Stomach (tissue), 4 donors: Measurements from ENCODE around the gene HAO2.

Source experiments
- POLR2A ChIP-seq, 4 donors: fragments of 450-650 bp; IDR thresholded peaks; one replicate each; pipeline ENCODE4 v1.6.1; 2016; ENCODE audit warnings: antibody characterized with exemption in 4 of 4, control low read depth in 2 of 4, mild to moderate bottlenecking in 1 of 4, moderate library complexity in 1 of 4
- TF ChIP-seq, protein P1 (sequence below), 7 experiments: fragments of 450-650 bp in 4 of 7; fragments of 200-600 bp in 3 of 7; sonication (generic) in 3 of 7; IDR thresholded peaks; one replicate each; pipeline ENCODE4 v1.5.1; 2016 to 2019; ENCODE audit warnings: antibody characterized with exemption in 7 of 7, control low read depth in 2 of 7, mild to moderate bottlenecking in 1 of 7

DNA sequence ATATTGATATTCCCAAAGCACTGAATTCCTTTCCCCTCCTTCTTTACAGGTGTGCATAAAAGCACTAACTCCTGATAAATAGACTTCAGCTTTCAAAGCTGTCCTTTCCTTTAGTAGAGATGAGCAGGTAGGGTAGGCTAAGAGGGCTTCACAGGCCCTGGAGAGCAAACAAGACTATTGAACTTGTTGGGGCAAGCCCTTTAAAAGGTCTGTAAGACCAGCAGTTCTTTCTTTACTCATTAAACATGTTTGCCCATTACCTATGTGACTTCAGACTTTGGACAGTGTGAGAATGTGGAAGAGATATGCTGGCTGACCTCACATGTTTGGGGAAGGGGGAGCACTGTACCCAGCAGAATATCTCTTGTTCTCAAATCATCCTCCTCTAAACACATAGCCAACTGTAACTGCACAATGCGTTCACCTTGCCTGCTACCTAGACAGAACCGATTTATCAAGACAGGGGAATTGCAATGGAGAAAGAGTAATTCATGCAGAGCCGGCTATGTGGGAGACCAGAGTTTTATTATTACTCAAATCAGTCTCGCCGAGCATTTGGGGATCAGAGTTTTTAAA is 27.1 kb upstream of the HAO2 start:
- TF ChIP-seq, protein P1, sequence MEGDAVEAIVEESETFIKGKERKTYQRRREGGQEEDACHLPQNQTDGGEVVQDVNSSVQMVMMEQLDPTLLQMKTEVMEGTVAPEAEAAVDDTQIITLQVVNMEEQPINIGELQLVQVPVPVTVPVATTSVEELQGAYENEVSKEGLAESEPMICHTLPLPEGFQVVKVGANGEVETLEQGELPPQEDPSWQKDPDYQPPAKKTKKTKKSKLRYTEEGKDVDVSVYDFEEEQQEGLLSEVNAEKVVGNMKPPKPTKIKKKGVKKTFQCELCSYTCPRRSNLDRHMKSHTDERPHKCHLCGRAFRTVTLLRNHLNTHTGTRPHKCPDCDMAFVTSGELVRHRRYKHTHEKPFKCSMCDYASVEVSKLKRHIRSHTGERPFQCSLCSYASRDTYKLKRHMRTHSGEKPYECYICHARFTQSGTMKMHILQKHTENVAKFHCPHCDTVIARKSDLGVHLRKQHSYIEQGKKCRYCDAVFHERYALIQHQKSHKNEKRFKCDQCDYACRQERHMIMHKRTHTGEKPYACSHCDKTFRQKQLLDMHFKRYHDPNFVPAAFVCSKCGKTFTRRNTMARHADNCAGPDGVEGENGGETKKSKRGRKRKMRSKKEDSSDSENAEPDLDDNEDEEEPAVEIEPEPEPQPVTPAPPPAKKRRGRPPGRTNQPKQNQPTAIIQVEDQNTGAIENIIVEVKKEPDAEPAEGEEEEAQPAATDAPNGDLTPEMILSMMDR (IDR thresholded peaks at IDR 0.05): no peak
- no peak for TF ChIP-seq POLR2A (IDR thresholded peaks at IDR 0.05)
